ENCODE measurements around the gene SART3. TPM values are rescaled to one million over a fixed set of nuclear protein-coding genes. Genes with fewer than 3 reads are reported as not detected.
"Not testable (repeated sequence)": the region's sequence is repeated elsewhere in the genome, so short reads cannot be mapped to it uniquely, and the experiment has no call there.

SART3 gene
- total RNA-seq, 1 donor from 2014 or later = 72.6 TPM

GRCh38 chr12:108592033-108592909, 31.3 kb upstream of the SART3 start:
- DNase-seq = no peak
- H3K4me3 Mint-ChIP-seq (ENCODE audit: unreplicated experiment) = no peak overlapping the region
- no peaks in the 10 kb centered on the region for H3K36me3 Mint-ChIP-seq (ENCODE audit: unreplicated experiment)
- peaks cover 2% of the 10 kb centered on the region for H3K27me3 Mint-ChIP-seq (ENCODE audit: unreplicated experiment)
- no peaks in the 10 kb centered on the region for H3K9me3 Mint-ChIP-seq (ENCODE audit: unreplicated experiment)
- peaks cover 11% of the 10 kb centered on the region for H3K4me1 Mint-ChIP-seq (ENCODE audit: low read depth, unreplicated experiment)
- no peak for TF ChIP-seq CTCF (IDR thresholded peaks at IDR 0.05; ENCODE audit: partially characterized antibody, unreplicated experiment)
- no peak overlapping the region for H3K27ac Mint-ChIP-seq (ENCODE audit: unreplicated experiment)

DNA sequence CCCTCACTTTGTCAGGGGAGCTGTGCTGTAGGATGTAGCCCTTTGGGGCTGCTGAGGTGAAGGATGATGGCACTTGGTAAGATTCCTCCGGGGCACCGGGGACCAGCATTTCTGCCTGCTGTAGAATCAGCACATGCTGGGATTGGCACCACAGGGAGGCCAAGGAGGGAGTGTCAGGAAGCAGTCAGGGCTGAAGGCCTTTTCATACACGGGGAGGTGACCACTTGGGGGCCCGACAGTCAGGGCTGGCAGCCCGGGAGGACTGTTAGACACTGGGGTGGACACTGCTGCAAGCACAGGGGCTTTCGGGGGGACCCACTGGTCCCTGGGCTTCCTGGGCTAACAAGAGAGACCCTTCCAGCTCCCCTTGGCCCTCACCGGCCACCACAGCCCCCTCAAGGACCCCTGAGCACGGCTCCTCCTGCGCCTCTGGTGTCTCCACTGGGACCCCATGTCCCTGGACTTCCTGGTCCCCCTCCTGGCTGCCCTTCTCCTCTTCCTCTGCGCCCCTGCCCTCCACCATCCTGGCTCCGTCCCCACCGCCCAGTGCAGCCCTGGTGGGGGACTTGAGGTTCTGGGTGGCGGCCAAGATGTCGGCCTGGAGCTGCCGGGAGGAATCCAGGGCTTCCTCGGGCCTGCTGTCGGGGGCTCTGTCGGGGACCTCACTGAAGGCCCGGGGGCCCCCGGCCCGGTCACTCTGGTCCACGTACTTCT, 30.5 kb upstream of the SART3 start:
- Mint-ChIP-seq H3K4me3 (ENCODE audit: unreplicated experiment) (no peak overlapping the region), H3K36me3 (ENCODE audit: unreplicated experiment) (no peaks in the 10 kb centered on the region), H3K27ac (ENCODE audit: unreplicated experiment) (no peak overlapping the region), H3K9me3 (ENCODE audit: unreplicated experiment) (peaks cover 1% of the 10 kb centered on the region), H3K4me1 (ENCODE audit: low read depth, unreplicated experiment) (peaks cover 11% of the 10 kb centered on the region), H3K27me3 (ENCODE audit: unreplicated experiment) (peaks cover 2% of the 10 kb centered on the region)
- TF ChIP-seq CTCF (IDR thresholded peaks at IDR 0.05; ENCODE audit: partially characterized antibody, unreplicated experiment) = no peak
- DNase-seq = no peak

- H3K36me3 Mint-ChIP-seq (ENCODE audit: unreplicated experiment) = not testable (repeated sequence)
These were observed 29.5 kb upstream of the SART3 start for GRCh38 chr12:108590463-108590862.

GRCh38 chr12:108589840-108590229, 28.9 kb upstream of the SART3 start:
- Mint-ChIP-seq H3K27me3 (ENCODE audit: unreplicated experiment) (peaks cover 3% of the 10 kb centered on the region), H3K4me3 (ENCODE audit: unreplicated experiment) (no peak overlapping the region), H3K27ac (ENCODE audit: unreplicated experiment) (no peak overlapping the region), H3K4me1 (ENCODE audit: low read depth, unreplicated experiment) (peaks cover 12% of the 10 kb centered on the region), H3K36me3 (ENCODE audit: unreplicated experiment) (no peaks in the 10 kb centered on the region), H3K9me3 (ENCODE audit: unreplicated experiment) (peaks cover 2% of the 10 kb centered on the region)
- no peak for TF ChIP-seq CTCF (IDR thresholded peaks at IDR 0.05; ENCODE audit: partially characterized antibody, unreplicated experiment)
- no peak for DNase-seq

More at GRCh38 chr12:108590463-108590862, 29.5 kb upstream of the SART3 start:
- not testable (repeated sequence) for H3K27me3 Mint-ChIP-seq (ENCODE audit: unreplicated experiment); DNase-seq; H3K27ac Mint-ChIP-seq (ENCODE audit: unreplicated experiment); H3K9me3 Mint-ChIP-seq (ENCODE audit: unreplicated experiment); H3K4me3 Mint-ChIP-seq (ENCODE audit: unreplicated experiment)
- peaks cover 11% of the 10 kb centered on the region for H3K4me1 Mint-ChIP-seq (ENCODE audit: low read depth, unreplicated experiment)

DNA sequence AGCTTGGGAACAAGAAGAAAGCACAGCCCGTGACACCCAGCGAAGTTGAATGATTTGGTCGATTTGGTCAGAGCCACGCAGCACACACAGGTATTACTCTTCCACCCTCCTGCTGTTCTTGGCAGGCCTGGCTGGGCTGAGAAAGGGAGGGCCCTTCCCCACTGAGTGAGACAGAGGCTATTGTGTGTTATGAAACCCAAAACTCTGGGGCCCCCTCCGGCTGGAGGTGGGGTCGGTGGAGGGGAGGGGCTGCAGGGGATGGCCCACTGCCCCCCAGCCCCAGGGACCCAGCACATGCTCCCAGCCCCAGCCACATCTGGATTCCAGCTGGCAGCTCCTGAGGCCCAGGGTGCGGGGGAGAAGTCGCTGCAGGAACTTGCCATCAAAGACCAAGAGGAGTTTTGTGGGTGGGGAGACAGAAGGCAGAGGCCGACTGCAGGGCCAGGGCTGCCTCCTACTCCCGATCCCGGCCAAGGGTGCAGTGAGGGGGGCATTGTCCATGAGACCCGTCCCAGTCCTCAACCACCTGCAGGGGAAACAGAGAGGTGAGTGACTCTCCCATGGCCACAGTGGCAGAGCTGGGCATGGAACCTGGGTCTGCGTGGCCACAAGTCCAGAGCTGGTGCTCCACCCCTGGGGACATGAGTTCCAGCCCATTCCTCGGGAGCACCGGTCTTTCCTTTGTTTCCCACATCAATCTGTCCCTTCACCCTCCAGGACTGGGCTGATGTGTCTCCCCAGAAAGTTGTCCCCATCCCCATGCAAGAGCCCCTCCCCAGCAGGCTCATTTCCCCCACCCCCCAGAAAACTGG, 28.3 kb upstream of the SART3 start:
- Mint-ChIP-seq H3K4me1 (ENCODE audit: low read depth, unreplicated experiment) (peaks cover 16% of the 10 kb centered on the region), H3K27me3 (ENCODE audit: unreplicated experiment) (peaks cover 4% of the 10 kb centered on the region), H3K27ac (ENCODE audit: unreplicated experiment) (peak overlapping the region; percentile 64), H3K9me3 (ENCODE audit: unreplicated experiment) (peaks cover 6% of the 10 kb centered on the region), H3K4me3 (ENCODE audit: unreplicated experiment) (no peak overlapping the region), H3K36me3 (ENCODE audit: unreplicated experiment) (no peaks in the 10 kb centered on the region)
- DNase-seq = no peak
- TF ChIP-seq CTCF (IDR thresholded peaks at IDR 0.05; ENCODE audit: partially characterized antibody, unreplicated experiment) = no peak

All from glutamatergic neuron (in vitro differentiated cells).